Skin of body (tissue), 2 donors: ENCODE measurements around the gene TMPRSS3. TPM values are rescaled to one million over a fixed set of nuclear protein-coding genes. Genes with fewer than 3 reads are reported as not detected.
A peak's percentile ranks its signal among the peaks of the same experiment; 100 is the strongest.

Experiments
- DNase-seq: peaks from one replicate; lab custom pipeline; 2025; lab: John Stamatoyannopoulos, UW
- total RNA-seq: library from RNA; depleted of rRNA; stranded (reverse); fragments of >200 nt; gene quantifications from one replicate; pipeline ENCODE4 v1.2.3, GENCODE V29; 2014

The TMPRSS3 gene
- total RNA-seq, 1 donor from 2014 or later: 0.30 TPM

GRCh38 chr21:42351626-42352440 lies 44.0 kb downstream of the TMPRSS3 start:
- no peak for DNase-seq

GRCh38 chr21:42350927-42351426 lies 44.9 kb downstream of the TMPRSS3 start, which contains the start of gene TFF2:
TSS of gene TFF2 (minus strand) at chr21:42350994. CDS start at chr21:42350957, 37 bp downstream.
- no peak for DNase-seq

GRCh38 chr21:42350318-42350910 lies 45.4 kb downstream of the TMPRSS3 start:
- DNase-seq: no peak

GRCh38 chr21:42349420-42350317 lies 46.2 kb downstream of the TMPRSS3 start:
- DNase-seq: no peak

- DNase-seq: no peak
Observed at GRCh38 chr21:42348762-42349161, 47.1 kb downstream of the TMPRSS3 start.

GRCh38 chr21:42347601-42348327 lies 48.1 kb downstream of the TMPRSS3 start:
- DNase-seq: no peak

- no peak for DNase-seq
Observed at GRCh38 chr21:42346866-42347600, 48.8 kb downstream of the TMPRSS3 start.

GRCh38 chr21:42346441-42346840 lies 49.4 kb downstream of the TMPRSS3 start:
- no peak for DNase-seq

GRCh38 chr21:42344631-42345030 lies 51.2 kb downstream of the TMPRSS3 start:
- DNase-seq: no peak

GRCh38 chr21:42343963-42344510 lies 51.8 kb downstream of the TMPRSS3 start:
- no peak for DNase-seq

- no peak for DNase-seq
Observed at GRCh38 chr21:42343556-42343955, 52.3 kb downstream of the TMPRSS3 start.

- no peak for DNase-seq
Observed at GRCh38 chr21:42343101-42343500, 52.8 kb downstream of the TMPRSS3 start.

GRCh38 chr21:42341776-42342542 lies 53.9 kb downstream of the TMPRSS3 start:
- DNase-seq: no peak

GRCh38 chr21:42340187-42341050 lies 55.4 kb downstream of the TMPRSS3 start:
- no peak for DNase-seq

GRCh38 chr21:42338729-42339715 lies 56.8 kb downstream of the TMPRSS3 start:
- no peak for DNase-seq

- peak; percentile 6 for DNase-seq
Observed at GRCh38 chr21:42337830-42338728, 57.8 kb downstream of the TMPRSS3 start.
